NB4 (cell line): ENCODE results near the gene WDR45B.

Source experiments
- DNase-seq: peaks from one replicate; pipeline ENCODE4 v3.0.0; 2010; ENCODE audit warnings: low read depth
- H3K4me3 ChIP-seq: one replicate; pipeline ENCODE4 v1.5.1; 2011; ENCODE audit warnings: mild to moderate bottlenecking, low read depth, low read length, moderate library complexity
- CTCF ChIP-seq: IDR thresholded peaks from one replicate; pipeline ENCODE4 v1.5.1; 2012; ENCODE audit warnings: low read depth, low read length
- MAX ChIP-seq: IDR thresholded peaks from 2 replicates; pipeline ENCODE4 v1.6.1; 2011; ENCODE audit warnings: low read depth, low read length
- MYC ChIP-seq: IDR thresholded peaks from 2 replicates; pipeline ENCODE4 v1.6.1; 2011; ENCODE audit warnings: low read depth, low read length
- POLR2A ChIP-seq: IDR thresholded peaks from 2 replicates; pipeline ENCODE4 v1.6.1; 2011; ENCODE audit warnings: mild to moderate bottlenecking; ENCODE audit not compliant: insufficient read length; ENCODE audit errors: extremely low read depth

WDR45B gene

GRCh38 chr17:82598256-82599119 lies 49.8 kb downstream of the WDR45B start:
- H3K4me3 ChIP-seq, result no peak overlapping the region
- TF ChIP-seq MYC, result no peak
- no peak for DNase-seq

- TF ChIP-seq MYC (no peak), CTCF (no peak), POLR2A (no peak), MAX (no peak)
- no peak for DNase-seq
- no peak overlapping the region for H3K4me3 ChIP-seq
These were observed 51.2 kb downstream of the WDR45B start for GRCh38 chr17:82596837-82597672.

GRCh38 chr17:82596296-82596695 lies 51.9 kb downstream of the WDR45B start:
- no peak for TF ChIP-seq MAX
- TF ChIP-seq MYC, result no peak
- TF ChIP-seq POLR2A, result no peak
- no peak for TF ChIP-seq CTCF
- no peak overlapping the region for H3K4me3 ChIP-seq
- no peak for DNase-seq

GRCh38 chr17:82595893-82596292 lies 52.4 kb downstream of the WDR45B start:
- DNase-seq, result no peak
- TF ChIP-seq CTCF, result no peak
- no peak for TF ChIP-seq POLR2A
- no peak for TF ChIP-seq MAX
- TF ChIP-seq MYC, result no peak

GRCh38 chr17:82594571-82594970 lies 53.7 kb downstream of the WDR45B start:
- no peak for DNase-seq
- no peak overlapping the region for H3K4me3 ChIP-seq
- TF ChIP-seq POLR2A (no peak), MYC (no peak), MAX (no peak), CTCF (no peak)

More at GRCh38 chr17:82595893-82596292, 52.4 kb downstream of the WDR45B start:
- no peak overlapping the region for H3K4me3 ChIP-seq

- no peak for DNase-seq
- TF ChIP-seq MYC (no peak), MAX (no peak), CTCF (no peak), POLR2A (no peak)
- peak overlapping the region; percentile 49 for H3K4me3 ChIP-seq
These were observed 54.6 kb downstream of the WDR45B start for GRCh38 chr17:82593590-82594087.
